ENCODE data around the gene AVL9. TPM values are rescaled to one million over a fixed set of nuclear protein-coding genes. Genes with fewer than 3 reads are reported as not detected.

AVL9 gene
- total and polyA plus RNA-seq, 2 of the 13 experiments (the other 11 are each of a cell fraction or from before 2014, with no cell fraction given), result 29.9 to 48.0 TPM

GRCh38 chr7:32591938-32592337 is 96.6 kb downstream of the AVL9 start:
- peaks cover 12 to 19% of the 10 kb centered on the region in 2 experiments; a peak in 4 of 5 replicates for H3K36me3 ChIP-seq (replicated peaks in 1 of 2; ENCODE audit: control insufficient read depth in 1 of 2, insufficient read depth in 2 of 2, low read length in 2 of 2)
- ChIA-PET POLR2A (no interaction called here), CTCF (ENCODE audit: low intra/inter-chr PET ratio, low total read pairs) (no interaction called here)
- DNase-seq (ENCODE audit: low spot score) (no peak), FAIRE-seq (no peak), ATAC-seq (no peak)
- H3K9me3 ChIP-seq (ENCODE audit: low read length), result no peaks in the 10 kb centered on the region
- H3K4me1 ChIP-seq (ENCODE audit: insufficient read depth, low read length), result peaks cover 26% of the 10 kb centered on the region
- H3K4me3 ChIP-seq (replicated peaks in 1 of 3; ENCODE audit: insufficient read depth in 1 of 3, low read depth in 2 of 3, low read length in 3 of 3), result no peak overlapping the region
- no peaks in the 10 kb centered on the region for H4K20me1 ChIP-seq (ENCODE audit: insufficient read depth, low read length)
- intact Hi-C loops (cut with micrococcal nuclease; ENCODE audit: unreplicated experiment), result no loop called here
- BruUV-seq (replicated peaks), result no TSS peak
- no peak overlapping the region for H3K4me2 ChIP-seq (ENCODE audit: low read depth, low read length)
- no peaks in the 10 kb centered on the region for H3K79me2 ChIP-seq (ENCODE audit: insufficient read depth, low read length)
- no peak overlapping the region for H3K9ac ChIP-seq (ENCODE audit: insufficient read depth, low read depth, low read length)
- no peaks in the 10 kb centered on the region for H3K27me3 ChIP-seq (ENCODE audit: control insufficient read depth in 1 of 2, insufficient read depth in 2 of 2, low read length in 2 of 2)
- in situ Hi-C loops (cut with HindIII; ENCODE audit: extremely low pct_ligation_motif_present, low pct_unique_long_range_greater_than_20kb), result no loop called here
- no peak overlapping the region for H3K27ac ChIP-seq (ENCODE audit: extremely low read length, insufficient read depth, low read length)
- H2AFZ ChIP-seq (ENCODE audit: low read length), result no peak overlapping the region
- TF ChIP-seq TFDP2 (CRISPR knock-in tag; IDR thresholded peaks at IDR 0.05), result no peak
- TF ChIP-seq ZFP90 (CRISPR knock-in tag; IDR thresholded peaks at IDR 0.05; ENCODE audit: borderline replicate concordance), result no peak
- TF ChIP-seq TERF1 (CRISPR knock-in tag; IDR thresholded peaks at IDR 0.05), result no peak
- TF ChIP-seq ZNF710 (CRISPR knock-in tag; IDR thresholded peaks at IDR 0.05; ENCODE audit: borderline replicate concordance), result no peak
- no peak for TF ChIP-seq ZNF367 (CRISPR knock-in tag; IDR thresholded peaks at IDR 0.05; ENCODE audit: borderline replicate concordance)
- TF ChIP-seq REXO4 (CRISPR knock-in tag; IDR thresholded peaks at IDR 0.05; ENCODE audit: borderline replicate concordance), result no peak
- no peak for TF ChIP-seq ZEB1 (IDR thresholded peaks at IDR 0.05; ENCODE audit: insufficient replicate concordance, low read depth)
- 93% methylated on average over 3 of the region's 3 CpGs for WGBS (ENCODE audit: low lambda C conversion rate)

Measured in HepG2 (cell line).